Ishikawa (cell line): ENCODE results near the gene LY6G5C.
A peak's percentile ranks its signal among the peaks of the same experiment; 100 is the strongest.

ENCODE experiments used
- CEBPB ChIP-seq: IDR thresholded peaks from 2 replicates; pipeline ENCODE4 v1.6.1; 2012
- CREB1 ChIP-seq: IDR thresholded peaks from 2 replicates; pipeline ENCODE4 v1.6.1; 2012; ENCODE audit warnings: low read depth
- EGR1 ChIP-seq: IDR thresholded peaks from 2 replicates; pipeline ENCODE4 v1.6.1; 2012
- EP300 ChIP-seq: IDR thresholded peaks from 2 replicates; pipeline ENCODE4 v1.6.1; 2012; ENCODE audit warnings: borderline replicate concordance
- FOXM1 ChIP-seq: IDR thresholded peaks from 2 replicates; pipeline ENCODE4 v1.6.1; 2012; ENCODE audit warnings: low read depth, borderline replicate concordance
- NFIC ChIP-seq: IDR thresholded peaks from 2 replicates; pipeline ENCODE4 v1.6.1; 2012
- RAD21 ChIP-seq: IDR thresholded peaks from 2 replicates; pipeline ENCODE4 v1.6.1; 2012; ENCODE audit warnings: low read depth
- TAF1 ChIP-seq: IDR thresholded peaks from 2 replicates; pipeline ENCODE4 v1.6.1; 2012; ENCODE audit warnings: low read depth, mild to moderate bottlenecking
- TCF12 ChIP-seq: IDR thresholded peaks from 2 replicates; pipeline ENCODE4 v1.6.1; 2012; ENCODE audit warnings: low read depth
- TEAD4 ChIP-seq: IDR thresholded peaks from 2 replicates; pipeline ENCODE4 v1.6.1; 2012
- YY1 ChIP-seq: IDR thresholded peaks from 2 replicates; pipeline ENCODE4 v1.6.1; 2012; ENCODE audit warnings: low read depth
- ZBTB7A ChIP-seq: IDR thresholded peaks from 2 replicates; pipeline ENCODE4 v1.6.1; 2012; ENCODE audit warnings: low read depth
- TF ChIP-seq, protein P1 (sequence below): IDR thresholded peaks from 2 replicates; pipeline ENCODE4 v1.6.1; 2012
- TF ChIP-seq, protein P2 (sequence below): IDR thresholded peaks from 2 replicates; pipeline ENCODE4 v1.6.1; 2012; ENCODE audit warnings: low read depth, mild to moderate bottlenecking
- TF ChIP-seq, protein P3 (sequence below): IDR thresholded peaks from 2 replicates; pipeline ENCODE4 v1.6.1; 2012

Gene LY6G5C, protein sequence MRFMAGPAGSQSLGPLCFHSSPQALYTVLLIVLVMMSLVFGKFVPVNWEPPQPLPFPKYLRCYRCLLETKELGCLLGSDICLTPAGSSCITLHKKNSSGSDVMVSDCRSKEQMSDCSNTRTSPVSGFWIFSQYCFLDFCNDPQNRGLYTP

DNA sequence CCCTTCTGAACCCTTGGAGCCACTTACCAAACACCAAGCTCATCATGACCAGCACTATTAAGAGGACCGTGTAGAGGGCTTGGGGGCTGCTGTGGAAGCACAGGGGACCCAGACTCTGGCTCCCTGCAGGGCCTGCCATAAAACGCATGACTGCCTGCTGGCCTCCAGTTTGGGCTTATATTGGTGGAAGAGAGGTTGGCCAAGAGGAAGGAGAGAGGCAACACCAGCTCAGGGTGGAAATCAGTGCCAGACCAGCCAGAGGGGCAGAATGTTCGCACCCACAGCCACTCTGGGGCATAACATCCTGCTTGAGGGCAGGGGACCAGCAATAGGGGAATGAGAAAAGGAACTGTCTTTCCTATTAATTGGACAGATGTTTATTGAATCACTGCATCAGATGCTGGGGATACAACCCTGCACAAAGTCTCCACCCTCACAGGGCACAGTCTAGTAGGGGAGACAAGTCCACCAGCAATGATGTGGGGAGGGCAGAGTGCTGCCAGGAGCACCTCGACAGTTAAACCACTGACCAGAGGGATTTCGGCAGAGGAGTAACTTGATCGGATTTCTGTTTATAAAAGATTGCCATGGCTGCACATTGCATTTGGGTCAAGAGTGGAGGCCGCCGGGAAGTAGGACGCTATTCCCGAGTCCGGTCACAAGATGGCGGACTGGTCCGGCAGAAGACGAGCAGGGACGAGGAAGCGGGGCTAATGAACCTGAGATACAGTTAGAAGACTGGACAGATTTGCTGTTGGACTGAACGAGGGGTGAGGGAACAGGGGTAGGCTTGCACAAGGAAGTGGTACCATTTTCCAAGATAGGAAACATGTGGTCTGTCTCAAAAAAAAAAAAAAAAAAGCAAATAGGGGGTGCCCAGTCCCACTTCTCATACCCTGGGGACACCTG, at the start of gene LY6G5C:
LY6G5C (minus strand) TSS at position 842 of the 909 bp plus-strand sequence; CDS start at position 148, 694 bp downstream.
- no peak for TF ChIP-seq ZBTB7A
- TF ChIP-seq EP300, result no peak
- no peak for TF ChIP-seq TCF12
- no peak for TF ChIP-seq CREB1
- TF ChIP-seq TEAD4, result no peak
- TF ChIP-seq, protein P1, sequence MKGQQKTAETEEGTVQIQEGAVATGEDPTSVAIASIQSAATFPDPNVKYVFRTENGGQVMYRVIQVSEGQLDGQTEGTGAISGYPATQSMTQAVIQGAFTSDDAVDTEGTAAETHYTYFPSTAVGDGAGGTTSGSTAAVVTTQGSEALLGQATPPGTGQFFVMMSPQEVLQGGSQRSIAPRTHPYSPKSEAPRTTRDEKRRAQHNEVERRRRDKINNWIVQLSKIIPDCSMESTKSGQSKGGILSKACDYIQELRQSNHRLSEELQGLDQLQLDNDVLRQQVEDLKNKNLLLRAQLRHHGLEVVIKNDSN, result no peak
- peak; percentile 73 for TF ChIP-seq YY1
- TF ChIP-seq, protein P2, sequence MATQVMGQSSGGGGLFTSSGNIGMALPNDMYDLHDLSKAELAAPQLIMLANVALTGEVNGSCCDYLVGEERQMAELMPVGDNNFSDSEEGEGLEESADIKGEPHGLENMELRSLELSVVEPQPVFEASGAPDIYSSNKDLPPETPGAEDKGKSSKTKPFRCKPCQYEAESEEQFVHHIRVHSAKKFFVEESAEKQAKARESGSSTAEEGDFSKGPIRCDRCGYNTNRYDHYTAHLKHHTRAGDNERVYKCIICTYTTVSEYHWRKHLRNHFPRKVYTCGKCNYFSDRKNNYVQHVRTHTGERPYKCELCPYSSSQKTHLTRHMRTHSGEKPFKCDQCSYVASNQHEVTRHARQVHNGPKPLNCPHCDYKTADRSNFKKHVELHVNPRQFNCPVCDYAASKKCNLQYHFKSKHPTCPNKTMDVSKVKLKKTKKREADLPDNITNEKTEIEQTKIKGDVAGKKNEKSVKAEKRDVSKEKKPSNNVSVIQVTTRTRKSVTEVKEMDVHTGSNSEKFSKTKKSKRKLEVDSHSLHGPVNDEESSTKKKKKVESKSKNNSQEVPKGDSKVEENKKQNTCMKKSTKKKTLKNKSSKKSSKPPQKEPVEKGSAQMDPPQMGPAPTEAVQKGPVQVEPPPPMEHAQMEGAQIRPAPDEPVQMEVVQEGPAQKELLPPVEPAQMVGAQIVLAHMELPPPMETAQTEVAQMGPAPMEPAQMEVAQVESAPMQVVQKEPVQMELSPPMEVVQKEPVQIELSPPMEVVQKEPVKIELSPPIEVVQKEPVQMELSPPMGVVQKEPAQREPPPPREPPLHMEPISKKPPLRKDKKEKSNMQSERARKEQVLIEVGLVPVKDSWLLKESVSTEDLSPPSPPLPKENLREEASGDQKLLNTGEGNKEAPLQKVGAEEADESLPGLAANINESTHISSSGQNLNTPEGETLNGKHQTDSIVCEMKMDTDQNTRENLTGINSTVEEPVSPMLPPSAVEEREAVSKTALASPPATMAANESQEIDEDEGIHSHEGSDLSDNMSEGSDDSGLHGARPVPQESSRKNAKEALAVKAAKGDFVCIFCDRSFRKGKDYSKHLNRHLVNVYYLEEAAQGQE, result no peak
- TF ChIP-seq CEBPB, result no peak
- TF ChIP-seq TAF1, result 0 out of 2 replicates have a peak, but pooled peaks have one; percentile 4
- no peak for TF ChIP-seq EGR1
- TF ChIP-seq NFIC, result no peak
- TF ChIP-seq, protein P3, sequence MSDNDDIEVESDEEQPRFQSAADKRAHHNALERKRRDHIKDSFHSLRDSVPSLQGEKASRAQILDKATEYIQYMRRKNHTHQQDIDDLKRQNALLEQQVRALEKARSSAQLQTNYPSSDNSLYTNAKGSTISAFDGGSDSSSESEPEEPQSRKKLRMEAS, result no peak; the same call in 1 of the 2 replicates
- no peak for TF ChIP-seq FOXM1
- TF ChIP-seq RAD21, result peak; percentile 97

DNA sequence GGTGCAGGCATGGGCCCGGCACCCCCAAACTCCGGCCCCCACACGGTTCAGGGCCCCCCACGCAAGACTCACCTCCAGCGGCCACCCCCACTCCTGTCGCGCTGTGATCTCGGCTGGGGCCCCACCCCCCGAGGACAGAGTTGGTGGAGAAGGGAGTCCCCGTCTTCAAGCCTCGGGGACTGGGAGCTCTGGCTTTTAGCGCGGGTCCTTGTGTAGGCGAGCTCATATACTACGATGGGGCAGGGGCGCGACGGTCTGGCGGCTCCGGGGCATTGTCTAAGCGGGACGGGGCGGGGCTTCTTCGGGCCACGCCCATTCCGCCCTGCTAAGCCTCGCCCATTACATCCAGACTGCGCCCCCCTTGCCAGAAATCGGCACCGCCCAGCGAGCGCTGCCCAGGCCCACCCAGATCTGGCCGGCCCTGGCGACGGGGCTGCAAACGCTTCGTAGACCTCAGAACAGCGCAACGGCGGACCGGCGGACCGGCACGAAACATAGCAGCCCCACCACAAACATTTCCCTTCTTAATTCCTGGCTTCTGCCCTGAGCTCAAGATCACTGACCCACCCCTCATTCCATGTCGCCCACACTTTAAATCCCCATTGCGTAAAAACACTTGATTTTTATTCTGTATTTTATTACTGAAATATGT, 49.2 kb upstream of the LY6G5C start:
- TF ChIP-seq NFIC, result peak; percentile 26
- TF ChIP-seq ZBTB7A, result peak; percentile 33; the same call in 1 of the 2 replicates
- TF ChIP-seq, protein P2, result no peak
- no peak for TF ChIP-seq CEBPB
- TF ChIP-seq TAF1, result peak; percentile 43; the same call in 1 of the 2 replicates
- TF ChIP-seq TEAD4, result peak; percentile 37
- TF ChIP-seq, protein P3, result 0 out of 2 replicates have a peak, but pooled peaks have one; percentile 10
- no peak for TF ChIP-seq EGR1
- TF ChIP-seq, protein P1, result no peak
- no peak; the same call in 1 of the 2 replicates for TF ChIP-seq RAD21
- no peak for TF ChIP-seq FOXM1
- TF ChIP-seq EP300, result peak; percentile 34; the same call in 1 of the 2 replicates
- no peak; the same call in 1 of the 2 replicates for TF ChIP-seq TCF12
- TF ChIP-seq YY1, result 0 out of 2 replicates have a peak, but pooled peaks have one; percentile 28
- no peak for TF ChIP-seq CREB1

DNA sequence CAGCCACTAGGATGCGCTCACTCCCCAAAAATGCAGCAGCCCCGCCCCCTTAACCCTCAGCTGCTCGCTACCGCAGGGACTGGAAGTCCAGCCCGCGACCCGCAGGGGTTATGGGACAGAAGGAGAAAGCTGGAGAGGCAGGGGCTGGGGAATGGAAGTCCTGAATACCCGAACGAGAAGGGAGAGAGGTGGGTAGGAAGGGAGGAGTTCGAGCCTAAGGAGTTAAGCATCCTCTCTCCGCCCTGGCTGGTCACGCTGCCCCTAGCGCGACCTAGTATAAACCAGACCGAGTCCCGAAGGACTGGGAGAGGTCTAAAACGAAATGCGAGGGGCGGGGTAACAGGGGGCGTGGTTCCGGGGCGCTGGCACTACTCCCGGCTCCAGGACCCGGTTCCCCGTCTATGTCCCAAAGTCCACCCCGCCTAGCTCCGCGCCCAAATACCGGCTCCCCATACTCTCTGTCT, 48.7 kb upstream of the LY6G5C start:
- peak; percentile 68 for TF ChIP-seq TEAD4
- no peak for TF ChIP-seq FOXM1
- TF ChIP-seq YY1, result no peak
- no peak for TF ChIP-seq CEBPB
- TF ChIP-seq EGR1, result no peak
- TF ChIP-seq TCF12, result no peak; the same call in 1 of the 2 replicates
- no peak for TF ChIP-seq CREB1
- TF ChIP-seq EP300, result no peak
- TF ChIP-seq NFIC, result no peak
- TF ChIP-seq ZBTB7A, result no peak
- TF ChIP-seq, protein P3, result peak; percentile 52; the same call in 1 of the 2 replicates
- TF ChIP-seq TAF1, result peak; percentile 40; the same call in 1 of the 2 replicates
- TF ChIP-seq, protein P2, result no peak
- TF ChIP-seq, protein P1, result peak; percentile 36; the same call in 1 of the 2 replicates
- peak; percentile 67 for TF ChIP-seq RAD21
